HG02840 (cell line): ENCODE measurements around the gene IL13RA1.
"Not testable (repeated sequence)": the region's sequence is repeated elsewhere in the genome, so short reads cannot be mapped to it uniquely, and the experiment has no call there.

Experiments used
- ATAC-seq: cut with Tn5 transposase; IDR thresholded peaks from one replicate; pipeline ENCODE4 v1.9.1; 2021; ENCODE audit warnings: mild to moderate bottlenecking, moderate library complexity, moderate number of reproducible peaks; ENCODE audit not compliant: unreplicated experiment, low FRiP score

IL13RA1 gene

DNA sequence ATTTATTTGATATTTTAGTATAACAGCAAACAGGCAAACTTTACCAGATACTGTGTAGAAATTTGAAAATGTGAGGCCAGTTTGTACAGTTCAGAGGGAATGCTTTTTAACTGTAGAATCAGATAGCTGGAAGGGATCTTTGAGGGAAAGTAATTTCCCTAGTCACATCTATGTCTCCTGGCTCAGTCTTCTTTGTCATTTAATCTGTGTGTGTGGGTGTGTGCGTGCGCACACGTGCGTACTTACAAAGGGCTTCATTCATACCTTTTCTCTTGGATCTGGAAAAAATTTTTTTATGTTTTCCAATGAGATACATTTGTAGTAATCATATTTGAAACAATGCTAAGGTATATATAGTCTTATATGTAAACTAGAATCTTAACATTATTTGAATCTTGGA lies 44.6 kb downstream of the IL13RA1 start:
- no peak for ATAC-seq

DNA sequence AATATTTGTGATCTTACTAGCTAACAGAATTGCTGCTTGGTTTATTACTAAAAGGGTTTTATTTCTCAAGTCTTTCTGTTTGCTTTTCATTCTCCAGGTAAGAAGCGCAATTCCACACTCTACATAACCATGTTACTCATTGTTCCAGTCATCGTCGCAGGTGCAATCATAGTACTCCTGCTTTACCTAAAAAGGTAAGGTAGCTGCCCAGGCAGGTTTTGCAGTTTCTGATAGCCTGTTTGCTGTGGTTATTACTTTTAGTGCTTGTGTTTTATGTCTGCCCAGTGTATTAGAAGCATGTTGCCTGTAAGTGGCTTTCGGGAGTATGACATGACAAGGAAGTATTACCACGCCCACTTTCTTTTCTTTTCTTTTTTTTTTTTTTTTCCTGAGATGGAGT lies 46.4 kb downstream of the IL13RA1 start:
- no peak for ATAC-seq

DNA sequence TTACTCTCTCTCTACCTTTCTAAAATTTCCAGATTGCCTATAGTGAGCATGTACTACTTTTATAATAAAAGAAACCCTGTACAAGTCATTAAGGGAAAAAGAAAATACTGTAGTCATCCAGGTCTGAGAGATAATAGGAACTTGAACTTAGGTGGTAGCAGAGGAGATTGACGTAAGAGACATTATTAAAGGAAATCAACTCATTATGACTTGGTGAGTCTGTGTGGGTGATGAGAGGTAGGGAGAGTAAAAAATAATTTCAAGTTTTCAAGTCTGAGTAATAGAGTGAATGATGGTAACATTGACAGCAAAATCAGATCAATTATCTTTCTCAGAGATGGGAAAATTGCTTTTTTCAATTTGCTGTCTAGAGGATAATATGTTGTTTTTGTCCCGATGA lies 52.2 kb downstream of the IL13RA1 start:
- ATAC-seq = no peak

DNA sequence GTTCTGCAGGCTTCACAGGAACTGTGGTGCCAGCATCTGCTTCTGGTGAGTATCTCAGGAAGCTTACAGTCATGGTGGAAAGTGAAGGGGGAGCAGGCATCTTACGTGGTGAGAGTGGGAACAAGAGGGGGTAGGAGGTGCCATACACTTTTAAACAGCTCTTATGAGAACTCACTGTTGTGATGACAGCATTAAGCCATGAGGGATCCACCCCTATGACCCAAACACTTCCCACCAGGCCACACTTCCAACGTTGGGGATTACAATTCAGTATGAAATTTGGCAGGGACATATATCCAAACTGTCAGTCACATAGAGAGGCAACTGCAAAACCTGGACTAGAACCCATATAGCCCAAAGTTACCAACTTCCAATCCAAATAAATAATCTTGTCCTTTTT lies 53.1 kb downstream of the IL13RA1 start:
- no peak for ATAC-seq

DNA sequence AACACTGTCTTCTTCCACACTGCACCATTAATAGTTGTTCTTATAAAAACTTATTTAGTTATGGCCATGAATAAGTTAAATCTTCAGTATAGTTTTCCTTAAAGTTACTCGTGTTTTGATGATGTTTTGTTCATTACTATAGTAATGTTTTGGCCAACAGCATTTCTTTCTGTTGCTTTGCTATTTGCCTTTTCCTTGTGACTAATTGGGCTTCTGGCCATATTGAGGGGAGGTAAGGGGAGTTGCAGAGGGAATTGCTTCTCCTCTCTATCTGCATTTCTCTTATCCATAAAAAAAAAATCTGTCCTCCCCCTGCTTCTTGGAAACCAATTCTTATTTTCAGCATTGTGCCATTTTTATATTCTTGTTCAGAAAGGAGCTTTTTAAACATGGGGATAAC lies 53.5 kb downstream of the IL13RA1 start:
- ATAC-seq = no peak

DNA sequence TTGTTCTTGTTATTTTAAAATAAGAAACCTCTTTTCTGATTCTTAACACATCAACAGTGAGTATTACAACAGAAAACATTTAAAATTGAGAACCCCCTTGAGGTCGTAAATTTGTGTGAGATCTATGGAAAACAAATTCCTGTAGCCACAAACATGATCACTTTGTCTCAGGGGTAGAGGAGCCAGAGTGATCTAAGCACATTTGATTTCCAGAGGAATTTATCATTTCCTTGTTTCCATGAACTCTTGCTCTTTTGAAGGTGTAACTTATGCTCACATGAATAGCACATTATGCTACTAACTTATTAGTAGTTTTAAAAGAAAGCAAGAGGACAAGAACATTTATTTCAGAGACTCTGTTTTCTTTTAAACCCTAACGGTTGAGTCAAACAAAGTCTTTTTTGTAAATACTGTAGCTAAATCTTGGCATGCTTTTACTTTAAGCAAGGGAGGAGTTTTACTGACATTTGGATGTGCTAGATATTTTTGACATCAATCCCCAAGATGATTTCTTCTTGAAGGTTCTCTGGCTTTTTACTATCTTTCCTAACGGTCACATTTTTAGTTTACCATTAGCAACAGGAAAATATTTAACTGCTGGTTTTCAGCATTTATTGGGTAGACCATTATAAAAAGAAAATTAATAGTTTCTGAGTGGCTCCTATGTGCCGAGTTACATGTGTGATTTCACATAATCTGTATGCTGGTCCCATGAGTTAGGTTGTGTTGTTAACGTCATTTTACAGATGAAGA lies 68.3 kb downstream of the IL13RA1 start:
- ATAC-seq = no peak

DNA sequence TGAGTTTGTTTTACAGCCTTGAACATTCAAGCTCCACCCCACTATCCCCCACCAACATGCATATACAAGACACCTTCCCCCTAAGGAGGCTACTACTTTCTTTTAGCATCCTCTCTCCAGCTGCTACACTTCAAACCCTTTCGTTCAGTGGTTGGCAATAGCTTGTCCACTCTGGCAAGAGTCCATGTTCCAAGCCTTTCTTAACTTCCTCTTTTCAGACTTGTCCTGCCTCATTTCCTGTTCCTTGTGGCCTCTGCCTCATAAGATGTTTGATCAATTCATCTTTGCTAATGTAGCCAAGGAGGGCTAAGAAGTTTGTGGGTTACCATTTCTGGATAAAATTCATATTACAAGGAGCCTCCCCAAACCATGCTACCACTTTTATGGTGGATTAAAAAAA lies 75.5 kb downstream of the IL13RA1 start:
- no peak for ATAC-seq

DNA sequence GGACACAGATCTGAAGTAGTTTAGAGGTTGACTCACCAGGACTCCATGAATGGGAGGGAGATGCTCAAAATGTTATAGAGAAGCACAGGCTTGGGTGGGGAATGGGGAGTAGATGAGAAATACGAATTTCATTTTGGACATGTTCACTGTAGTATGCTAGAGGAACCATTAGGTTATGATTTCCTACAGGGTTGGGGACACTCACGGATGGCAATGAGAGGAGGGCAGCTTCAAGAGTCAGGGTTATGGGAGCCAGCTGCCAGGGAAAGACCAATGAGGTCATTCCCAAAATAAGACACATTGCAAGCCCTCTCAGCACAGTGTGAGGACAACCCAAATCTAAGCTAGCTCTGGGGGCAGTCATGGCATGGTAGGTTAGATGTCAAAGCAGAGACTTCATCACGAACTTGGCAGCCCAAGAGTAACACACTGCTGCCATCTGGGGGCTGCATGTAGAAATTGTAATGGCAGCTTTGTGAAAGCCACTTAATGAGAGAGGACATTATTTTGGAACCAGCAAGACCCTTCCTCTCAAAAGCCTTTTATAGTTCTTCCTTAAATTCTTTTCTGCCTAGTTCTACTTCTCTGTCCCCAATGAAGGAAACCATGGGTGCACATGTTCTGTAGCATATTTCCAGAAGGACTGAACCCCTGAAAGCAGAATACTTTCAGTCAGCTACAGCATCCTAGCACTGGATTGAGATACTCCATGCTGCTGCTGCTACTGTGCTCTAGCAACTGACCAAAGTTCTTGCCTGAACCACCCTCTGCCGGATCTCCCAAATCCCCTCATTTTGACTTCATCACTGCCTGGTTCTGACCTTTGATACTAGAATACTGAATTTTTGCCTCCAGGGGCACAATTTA lies 80.0 kb downstream of the IL13RA1 start:
- no peak for ATAC-seq

DNA sequence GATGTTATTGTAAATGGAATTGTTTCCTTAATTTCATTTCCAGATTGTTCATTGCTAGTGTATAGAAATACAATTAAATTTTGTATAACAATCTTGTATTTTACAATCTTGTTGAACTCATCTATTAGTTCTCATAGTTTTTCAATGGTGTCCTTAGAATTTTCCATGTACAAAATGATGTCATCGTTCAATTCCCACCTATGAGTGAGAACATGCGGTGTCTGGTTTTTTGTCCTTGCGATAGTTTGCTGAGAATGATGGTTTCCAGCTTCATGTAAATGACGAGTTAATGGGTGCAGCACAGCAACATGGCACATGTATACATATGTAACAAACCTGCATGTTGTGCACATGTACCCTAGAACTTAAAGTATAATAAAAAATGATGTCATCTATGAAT lies 89.9 kb downstream of the IL13RA1 start:
- not testable (repeated sequence) for ATAC-seq

DNA sequence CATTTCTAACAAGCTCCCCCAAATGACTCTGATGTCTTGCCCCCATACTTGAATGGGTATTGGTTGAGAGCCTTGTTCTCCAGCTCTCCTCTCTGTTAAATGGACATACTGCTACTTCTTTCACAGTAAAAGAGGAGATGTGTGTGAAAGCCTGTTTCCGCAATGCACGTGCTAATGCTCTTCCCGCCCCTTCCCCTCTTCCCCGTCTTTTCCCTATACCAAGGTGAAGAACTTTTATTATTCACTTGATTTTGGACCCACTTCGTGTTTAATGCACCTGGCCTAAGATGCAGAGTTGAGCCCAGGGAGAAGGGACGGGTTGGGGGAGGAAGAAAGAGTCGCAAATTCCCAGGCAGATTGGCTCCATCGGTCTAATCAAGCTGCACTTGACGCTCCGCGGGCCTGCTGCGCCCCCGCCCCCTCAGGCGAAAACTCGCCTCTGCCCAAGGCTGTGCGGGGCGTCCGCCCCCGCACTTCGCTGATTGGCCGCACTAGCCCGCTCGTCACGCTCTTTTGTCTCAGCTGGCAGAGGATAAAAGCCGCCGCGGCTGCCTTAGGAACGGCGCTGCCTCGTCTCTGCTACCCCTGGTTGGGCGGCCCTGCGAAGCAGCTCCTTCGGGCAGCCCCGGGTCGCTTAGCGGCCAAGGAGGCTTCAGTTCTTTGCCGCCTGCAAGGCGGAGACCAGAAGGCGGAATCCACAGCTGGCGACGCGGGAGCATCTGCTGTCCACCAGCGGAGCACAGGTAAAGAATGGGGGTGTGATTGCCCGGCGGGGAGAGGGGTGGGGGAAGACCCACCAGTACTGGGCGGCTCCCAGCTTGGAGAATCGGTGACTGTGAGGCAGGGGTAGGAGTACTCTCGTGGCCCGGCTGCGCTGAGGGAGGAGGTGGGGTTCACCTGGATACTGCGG lies 96.1 kb downstream of the IL13RA1 start, which contains the start of gene ZCCHC12:
Gene ZCCHC12, plus strand, starts transcription at position 562 of the 910 bp plus-strand sequence. CDS start 1,421 bp downstream, outside the sequence.
- ATAC-seq = no peak

DNA sequence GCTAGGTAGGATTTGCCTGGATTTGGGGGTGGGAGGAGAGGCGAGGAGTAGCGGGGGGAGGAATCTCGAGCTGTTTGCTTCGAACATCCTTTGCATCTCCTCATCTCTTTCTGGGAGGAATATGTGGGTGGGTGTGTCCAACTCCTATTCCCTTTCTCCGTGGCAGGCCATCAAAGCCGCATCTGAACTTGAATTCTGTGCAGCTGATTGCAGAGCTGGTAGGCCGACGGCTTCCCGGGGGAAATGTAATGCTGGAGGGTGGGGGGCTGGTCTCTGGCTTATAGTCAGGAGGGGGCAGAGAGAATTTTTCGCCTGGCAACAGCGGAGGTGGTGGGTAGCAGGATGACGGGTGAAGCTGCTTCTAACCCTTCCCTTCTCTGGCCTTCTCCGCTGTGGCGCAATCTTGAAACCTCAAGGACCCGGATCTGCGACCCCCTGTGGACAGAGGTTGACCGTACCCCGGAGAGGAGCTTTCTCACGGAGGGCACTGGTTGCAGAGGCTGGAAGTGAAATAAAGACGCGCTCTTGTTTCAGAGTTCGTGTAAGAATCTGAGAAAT lies 96.8 kb downstream of the IL13RA1 start:
- ATAC-seq = no peak

DNA sequence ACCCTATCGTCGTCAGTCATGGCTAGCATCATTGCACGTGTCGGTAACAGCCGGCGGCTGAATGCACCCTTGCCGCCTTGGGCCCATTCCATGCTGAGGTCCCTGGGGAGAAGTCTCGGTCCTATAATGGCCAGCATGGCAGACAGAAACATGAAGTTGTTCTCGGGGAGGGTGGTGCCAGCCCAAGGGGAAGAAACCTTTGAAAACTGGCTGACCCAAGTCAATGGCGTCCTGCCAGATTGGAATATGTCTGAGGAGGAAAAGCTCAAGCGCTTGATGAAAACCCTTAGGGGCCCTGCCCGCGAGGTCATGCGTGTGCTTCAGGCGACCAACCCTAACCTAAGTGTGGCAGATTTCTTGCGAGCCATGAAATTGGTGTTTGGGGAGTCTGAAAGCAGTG lies 97.8 kb downstream of the IL13RA1 start:
- ATAC-seq = no peak

DNA sequence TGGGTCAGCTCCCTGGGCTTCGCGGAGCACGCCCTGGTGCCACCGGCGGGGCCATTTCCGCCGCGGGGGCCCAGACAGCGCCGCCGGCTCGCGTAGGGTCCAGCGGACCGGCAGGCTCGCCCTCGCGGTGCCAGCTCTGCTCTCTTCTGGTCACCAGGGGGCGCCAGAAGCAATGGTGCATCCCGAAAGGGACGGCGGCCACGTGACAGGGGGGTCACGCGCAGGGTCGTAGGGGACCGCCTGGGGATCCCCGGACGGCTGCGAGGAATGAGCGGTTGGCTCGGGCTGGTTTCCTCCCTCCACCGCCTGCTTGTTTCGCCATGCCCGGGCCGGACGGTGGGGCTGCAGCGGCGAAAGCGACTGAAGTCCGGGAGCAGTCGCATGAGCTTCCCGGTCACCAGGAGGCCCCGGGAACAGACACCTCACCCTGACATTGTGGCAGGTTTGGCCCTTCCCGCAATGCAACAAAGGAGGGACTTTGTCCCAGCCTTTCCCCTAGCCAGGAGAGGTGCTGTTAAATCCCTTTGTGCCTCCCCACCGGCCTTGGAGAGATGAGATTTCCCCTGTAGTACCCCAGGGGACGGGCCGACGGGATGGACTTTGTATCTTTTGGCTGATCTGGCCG lies 112.0 kb downstream of the IL13RA1 start:
- no peak for ATAC-seq
